OCI-M2 (cell line): ENCODE results near the gene MUTYH.

Experiments
- DNase-seq: peaks from one replicate; lab custom pipeline; 2025; ENCODE audit not compliant: unreplicated experiment; lab: John Stamatoyannopoulos, UW

Gene MUTYH

DNA sequence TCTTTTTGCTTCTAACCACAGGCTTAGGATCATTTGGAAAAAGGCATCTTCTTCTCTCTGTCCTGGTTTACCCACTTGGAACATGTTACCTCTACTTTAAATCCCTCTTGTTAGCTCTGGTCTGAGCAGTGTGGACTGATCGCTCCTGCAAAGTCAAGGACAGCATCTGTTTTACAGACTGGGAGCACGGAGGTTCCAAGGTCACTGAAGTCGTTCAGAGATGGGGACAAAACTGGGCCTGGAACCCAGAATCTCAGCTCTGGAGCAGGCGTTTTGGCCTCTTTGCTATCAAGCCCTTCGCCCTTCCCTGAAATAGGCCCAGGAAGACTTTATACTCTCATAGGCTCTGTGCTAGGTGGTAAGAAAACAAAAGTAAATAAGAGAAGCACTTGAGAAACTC, 11.3 kb upstream of the MUTYH start:
- DNase-seq = no peak

DNA sequence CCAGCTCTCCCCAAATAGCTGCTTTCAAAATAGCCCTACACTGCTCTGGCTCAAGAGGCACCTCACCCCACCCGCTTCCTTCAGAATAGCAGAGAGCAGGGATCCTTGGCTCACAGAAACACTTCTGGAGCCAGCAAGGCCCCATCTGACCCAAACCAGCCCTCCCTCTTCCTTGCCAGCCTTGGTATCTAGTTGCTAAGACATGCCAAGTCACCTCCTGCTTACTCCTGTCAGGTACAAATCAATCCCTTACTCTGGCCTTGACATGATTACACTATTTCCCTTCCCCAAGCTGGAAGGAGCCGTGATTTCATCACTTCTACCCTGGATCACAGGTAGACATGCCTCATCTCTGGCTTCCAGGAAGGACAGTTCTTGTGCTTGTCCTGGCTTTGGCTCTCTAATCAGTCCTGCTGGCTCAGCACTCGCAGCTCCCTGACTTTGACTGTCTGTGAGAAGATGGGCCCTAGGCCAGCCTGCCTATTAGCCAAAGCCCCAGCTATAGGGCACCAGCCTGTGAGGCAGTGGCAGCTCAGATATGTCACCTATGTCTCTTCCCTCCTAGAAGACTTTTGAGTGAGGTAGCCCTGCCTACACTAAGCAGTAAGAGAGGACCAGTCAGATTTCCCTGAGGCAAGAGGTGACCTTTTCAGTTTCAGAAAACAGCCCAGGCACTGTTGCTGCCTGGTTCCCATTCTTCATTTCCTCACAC, 8.9 kb upstream of the MUTYH start:
- no peak for DNase-seq

DNA sequence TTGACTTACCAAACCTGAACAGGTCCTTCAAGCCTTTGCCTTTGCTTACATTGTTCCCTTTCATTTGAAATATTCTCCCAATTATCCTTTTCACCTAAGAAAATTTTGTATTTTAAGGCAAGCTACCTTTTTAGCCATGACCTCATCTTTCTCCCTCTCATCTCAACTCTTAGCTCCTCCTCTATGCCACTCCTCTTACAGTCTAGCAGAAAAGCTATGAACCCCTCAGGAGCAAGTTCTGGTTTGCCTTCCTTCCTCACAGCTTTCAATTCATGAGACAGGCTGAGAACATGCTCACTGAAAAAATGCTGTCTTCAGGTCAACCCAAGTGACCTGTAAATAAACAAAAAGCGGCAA, 8.3 kb upstream of the MUTYH start:
- no peak for DNase-seq

DNA sequence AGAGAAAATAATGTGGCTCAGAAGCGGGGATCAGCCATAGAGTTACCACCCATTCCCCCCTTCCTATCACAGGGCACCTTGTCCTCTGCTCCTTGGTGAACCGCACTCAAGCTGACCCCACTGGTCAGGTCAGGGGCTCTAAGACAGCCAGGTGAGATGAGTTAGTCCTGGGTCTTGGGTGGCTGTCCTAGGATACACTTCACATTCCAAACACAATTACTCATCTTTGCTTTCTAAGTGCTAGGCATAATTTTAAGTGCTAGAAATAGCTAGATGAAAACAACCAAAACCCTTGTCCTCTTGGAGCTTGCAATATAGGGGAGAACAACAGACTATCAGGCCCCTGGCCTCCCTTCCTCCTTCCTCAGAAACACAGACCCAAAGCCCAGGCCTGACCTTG, 7.8 kb upstream of the MUTYH start:
- DNase-seq = no peak

DNA sequence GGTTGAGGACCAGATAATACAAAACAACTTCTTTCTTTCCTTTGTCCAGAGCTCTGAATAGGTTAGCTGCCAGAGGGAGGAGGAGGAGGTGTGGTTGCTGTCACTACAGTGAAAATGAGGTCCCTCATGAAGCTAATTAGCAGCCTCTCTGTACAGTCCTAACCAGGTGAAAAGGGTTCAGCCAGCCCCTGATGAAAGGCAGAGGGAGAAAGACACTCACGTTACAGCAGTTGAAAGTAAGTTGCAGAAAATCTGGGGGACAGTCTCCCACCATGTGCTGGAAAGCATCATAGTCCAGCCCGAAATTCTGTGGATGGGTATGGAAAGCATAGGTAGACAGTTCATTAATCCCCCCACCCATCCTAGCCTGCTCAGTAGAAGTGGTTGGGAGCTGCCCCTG, 6.2 kb upstream of the MUTYH start:
- DNase-seq = no peak

DNA sequence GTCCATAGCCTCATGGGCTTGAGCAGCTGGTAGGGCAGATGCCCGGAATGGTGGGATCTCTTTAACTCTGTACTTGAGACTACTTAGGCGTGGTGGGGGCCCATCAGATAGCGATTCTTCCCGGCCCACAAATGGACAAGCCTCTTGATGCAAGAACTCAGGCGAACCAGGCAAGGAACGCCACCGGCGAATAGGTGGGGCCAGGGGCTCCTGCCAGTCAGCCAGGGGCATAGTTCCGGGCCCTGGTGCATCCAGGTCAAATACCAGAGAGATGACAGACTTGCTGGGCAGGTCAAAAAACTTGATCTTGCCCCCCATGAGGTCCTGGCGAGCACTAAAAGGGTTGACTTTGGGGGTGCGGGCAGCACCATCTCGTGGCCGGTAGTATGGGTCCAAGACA, 4.8 kb upstream of the MUTYH start:
- no peak for DNase-seq

DNA sequence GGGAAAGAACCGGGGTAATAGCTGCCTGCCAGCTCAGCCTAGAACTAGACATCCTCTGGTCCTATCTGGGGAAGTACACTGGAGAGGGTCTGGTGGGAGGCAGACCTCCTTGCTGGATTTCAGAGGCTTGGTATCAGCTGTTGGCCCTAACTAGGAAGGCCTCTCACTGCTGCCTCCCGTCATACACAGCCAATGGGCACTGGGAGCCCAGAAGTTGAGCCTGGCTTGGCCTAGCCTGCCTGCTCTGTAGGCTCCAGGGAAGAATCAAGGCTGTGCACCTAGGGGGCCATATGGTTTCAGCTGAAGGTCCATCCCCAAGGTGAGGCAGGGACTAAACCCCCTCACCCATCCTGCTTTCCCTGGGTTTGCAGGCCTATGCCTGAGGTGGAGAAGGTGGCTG, 4.3 kb upstream of the MUTYH start:
- DNase-seq = no peak

DNA sequence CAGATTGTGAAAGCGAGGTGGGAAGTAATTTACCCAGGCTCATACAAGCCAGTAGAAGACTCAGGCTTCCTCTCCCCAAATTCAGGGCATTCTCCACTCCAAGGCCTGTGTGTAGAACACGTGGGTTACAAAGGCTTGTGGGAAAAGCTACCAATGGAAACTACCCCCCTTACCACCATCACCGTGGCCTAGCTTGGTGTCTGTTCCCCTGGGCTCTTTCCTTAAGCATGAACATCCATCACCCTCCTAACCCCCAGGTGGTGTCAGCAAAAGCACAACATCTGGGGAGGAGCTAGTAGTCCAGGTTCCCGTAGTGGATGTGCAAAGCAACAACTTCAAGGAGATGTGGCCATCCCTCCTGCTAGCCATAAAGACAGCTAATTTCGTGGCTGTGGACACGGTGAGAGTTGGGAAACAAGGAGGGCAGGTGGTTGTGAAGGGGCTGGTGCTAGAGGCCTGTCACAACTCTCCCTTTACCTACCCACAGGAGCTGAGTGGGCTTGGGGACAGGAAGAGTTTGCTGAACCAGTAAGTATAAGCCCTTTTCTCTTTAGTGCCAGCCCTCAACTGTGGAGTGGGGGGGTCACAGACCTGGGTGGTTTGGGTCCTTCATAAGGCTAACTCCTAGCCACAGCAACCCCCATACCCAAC, 701 bp upstream of the MUTYH start:
- DNase-seq = no peak

DNA sequence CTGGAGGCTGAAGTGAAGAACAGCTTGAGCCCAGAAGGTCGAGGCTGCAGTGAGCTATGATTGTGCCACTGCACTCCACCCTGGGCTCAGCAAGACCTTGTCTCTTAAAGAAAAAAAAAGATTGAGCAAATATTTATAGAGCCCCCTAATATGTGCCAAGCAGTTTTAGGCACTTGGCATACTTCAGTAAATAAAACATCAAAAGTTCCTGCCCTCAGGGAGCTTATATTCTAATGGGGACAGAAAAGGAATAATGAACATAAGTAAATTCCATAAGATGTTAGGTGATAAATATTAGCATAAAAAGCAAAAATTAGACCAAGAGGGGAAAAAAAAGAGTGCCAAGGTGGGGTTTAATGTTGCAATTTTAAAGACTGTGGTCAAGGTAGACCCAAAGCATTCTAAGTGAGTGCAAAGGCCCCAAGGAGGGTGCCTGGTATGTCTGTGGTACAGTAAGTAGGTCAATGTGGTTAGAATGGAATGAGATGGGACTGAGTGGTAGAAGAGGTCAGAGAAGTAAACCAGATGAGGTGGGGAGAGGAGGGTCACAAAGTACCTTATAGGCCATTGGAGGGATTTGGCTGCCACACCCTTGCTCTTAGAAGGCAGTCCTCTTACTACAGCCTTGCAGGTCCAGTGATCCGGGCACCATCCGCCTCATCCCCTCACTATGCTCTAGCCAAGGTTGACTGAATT, 2.5 kb downstream of the MUTYH start:
- DNase-seq = no peak

DNA sequence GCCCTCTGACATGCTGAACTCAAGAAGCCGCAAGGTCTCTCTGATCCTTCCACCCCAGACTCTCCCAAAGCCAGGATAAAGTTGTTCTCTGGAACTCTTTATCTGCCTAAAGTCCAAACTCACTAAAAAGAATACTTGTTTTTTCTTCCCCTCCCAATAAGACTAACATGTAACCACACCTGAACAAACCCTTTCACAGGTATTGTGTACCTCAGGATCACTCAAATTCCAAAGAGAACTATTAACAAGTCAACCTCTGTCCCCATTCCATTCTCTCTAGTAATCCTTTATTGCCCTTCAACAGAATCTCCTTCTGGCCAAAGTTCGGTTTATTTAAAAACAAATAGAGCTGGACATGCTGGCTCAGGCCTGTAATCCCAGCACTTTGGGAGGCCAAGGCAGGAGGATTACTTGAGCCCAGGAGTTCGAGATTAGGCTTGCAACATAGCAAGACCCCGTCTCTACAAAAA, 4.3 kb downstream of the MUTYH start:
- no peak for DNase-seq

DNA sequence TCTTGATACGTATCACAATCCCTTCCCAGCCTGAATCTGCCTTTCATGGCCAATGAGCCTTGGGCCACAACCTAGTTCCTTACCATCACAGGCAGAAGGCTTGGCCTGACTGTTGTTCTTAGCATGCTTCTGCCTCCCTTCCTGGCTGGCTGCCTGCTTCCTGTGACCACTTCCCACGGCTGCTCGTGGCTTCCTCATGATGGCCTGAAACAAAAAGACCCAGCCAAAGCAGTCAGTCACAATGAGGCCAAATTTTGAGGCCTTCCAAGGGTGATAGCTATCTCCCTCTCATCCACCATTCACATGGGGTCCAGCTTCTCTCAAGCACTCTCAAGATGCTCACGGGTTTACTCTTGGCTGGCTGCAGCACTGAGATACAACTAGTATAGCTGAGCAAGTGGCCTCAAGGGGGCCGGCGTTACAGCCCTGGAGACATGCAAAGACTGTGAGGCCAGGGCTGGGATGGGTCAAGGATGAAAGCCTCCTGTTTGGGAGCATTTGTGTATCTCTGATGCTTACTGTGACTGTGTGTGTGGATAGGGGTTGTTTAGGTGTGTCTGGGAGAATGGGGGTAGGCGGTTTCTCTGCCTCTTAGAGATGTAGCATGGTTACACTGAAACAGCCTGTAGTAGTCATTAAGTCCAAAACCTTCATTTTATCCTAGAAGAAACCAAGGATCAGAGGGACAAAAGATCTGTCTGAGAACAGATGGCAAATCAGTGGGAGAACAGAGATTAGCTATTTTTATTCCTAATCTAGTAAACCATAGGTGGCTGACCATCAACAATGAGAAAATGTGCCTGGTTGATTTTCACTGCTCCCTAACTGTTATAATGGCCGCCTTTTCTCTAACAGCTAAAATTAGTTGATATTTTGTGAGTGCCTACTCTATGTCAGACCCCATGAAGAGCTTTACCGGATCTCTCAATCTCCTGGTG, 5.7 kb downstream of the MUTYH start:
- DNase-seq = no peak

DNA sequence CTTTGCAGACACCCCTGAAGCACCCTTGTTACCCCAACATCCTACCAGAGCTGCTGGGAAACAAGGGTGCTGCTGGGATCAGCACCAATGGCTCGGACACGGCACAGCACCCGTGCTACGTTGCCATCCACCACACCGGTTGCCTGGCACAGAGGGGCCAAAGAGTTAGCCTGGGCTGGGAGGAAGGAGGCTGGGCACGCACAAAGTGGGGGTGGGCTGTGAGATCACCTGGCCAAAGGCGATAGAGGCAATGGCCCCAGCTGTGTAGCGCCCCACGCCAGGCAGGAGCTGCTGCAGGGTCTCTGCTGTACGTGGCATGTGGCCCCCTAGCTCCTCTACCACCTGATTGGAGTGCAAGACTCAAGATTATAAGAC, 7.9 kb downstream of the MUTYH start:
- no peak for DNase-seq

DNA sequence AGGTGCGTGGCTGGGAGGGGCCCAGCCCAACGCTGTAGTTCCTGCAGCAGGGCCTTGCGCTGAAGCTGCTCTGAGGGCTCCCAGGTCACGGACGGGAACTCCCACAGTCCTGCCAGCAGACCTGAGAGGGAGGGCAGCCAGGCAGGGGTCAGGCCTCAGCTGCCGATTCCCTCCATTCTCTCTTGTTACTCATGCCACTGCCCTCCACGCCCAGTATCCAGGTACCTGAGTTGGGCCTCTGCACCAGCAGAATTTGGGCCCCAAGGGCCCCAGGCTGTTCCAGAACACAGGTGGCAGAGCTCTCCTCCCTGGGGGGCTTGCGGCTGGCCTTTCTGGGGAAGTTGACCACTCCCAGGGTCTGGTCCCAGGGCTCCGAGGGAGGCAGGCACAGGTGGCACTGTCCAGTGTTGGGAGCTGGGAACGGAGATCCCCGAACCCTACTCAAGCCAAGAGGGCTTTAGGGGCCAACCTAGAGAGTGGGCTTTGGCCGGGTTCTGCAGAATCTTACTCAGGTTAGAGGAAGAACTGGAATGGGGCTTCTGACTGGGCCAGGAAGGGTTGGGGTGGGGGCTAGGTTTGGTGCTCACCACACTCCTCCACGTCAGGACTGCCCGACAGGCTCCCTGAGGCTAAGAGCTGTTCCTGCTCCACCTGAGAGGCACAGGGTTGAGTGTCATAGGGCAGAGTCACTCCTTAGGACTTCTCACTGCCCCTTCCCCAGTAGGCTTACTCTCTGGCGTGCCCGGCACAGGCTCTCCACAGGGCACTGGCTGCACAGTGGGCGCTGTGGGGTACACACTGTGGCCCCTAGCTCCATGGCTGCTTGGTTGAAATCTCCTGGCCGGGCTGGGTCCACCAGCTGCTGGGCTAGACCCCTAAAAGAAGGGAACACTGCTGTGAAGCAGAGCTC, 8.5 kb downstream of the MUTYH start:
- DNase-seq = no peak

DNA sequence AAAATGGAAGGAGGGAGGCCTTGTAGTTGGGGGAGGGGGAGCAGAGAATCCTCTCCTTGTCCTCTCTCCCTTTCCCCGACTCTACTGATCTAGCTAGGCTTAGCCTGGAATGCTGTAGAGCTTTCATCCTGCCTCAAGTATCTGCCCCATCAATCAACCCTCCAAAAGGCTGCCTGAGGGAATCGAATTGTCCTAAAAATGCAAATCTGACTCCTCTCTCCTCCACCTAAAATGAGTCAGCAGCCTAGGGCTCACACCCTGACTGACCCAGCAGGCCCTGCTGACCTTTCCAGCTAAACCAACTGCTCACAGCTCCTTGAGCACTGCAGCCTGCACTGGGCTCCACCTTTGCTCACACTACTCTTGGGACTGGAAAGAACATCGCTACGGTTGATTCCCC, 10.8 kb downstream of the MUTYH start:
- no peak for DNase-seq

DNA sequence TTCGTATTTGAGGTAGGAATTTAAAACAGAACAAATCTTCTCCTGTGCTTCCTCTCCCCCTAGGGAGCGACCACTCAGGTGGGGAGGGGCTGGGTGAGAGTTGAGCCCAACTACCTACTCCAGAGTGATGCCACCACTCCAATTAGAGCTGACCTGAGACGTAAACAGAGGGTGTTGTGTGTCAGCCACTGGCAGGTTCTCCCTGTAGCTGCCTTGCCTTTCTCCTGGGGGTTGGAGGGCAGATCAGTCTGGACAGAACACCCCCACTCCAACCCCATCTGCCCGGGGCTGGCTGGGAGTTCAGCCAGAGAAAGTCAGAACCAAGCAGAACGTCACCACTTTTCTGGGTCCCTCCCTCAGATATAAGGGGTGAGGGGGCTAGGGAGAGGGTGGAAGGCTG, 11.6 kb downstream of the MUTYH start:
- no peak for DNase-seq

DNA sequence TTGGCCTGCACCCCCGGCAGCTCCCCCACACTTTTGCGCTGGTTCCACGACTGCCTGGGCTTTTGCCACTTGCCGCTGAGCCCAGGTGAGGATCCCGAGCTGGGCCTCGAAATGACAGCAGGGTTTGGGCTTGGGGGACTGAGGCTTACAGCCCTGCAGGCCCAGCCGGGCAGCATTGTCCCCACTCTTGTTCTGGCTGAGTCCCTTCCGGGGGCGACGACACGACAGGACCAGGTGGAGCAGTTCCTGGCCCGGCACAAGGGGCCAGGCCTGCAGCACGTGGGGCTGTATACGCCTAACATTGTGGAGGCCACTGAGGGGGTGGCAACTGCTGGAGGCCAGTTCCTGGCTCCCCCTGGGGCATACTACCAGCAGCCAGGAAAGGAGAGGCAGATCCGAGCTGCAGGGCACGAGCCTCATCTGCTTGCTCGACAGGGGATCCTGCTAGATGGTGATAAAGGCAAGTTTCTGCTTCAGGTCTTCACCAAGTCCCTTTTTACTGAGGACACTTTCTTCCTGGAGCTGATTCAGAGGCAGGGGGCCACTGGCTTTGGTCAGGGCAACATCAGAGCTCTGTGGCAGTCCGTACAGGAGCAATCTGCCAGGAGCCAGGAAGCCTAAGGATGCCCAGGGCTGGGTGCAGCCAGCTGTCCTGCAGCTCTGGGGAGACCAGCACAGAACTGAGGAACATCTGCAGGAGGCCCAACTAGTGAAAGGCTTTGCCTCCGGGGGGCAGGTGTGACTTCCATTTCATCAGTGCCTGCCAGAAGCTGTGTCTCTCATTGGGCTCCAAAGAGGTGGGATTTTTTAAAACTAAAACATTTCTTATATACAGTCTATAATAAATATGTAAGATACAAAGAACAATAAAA, 12.4 kb downstream of the MUTYH start:
- DNase-seq = no peak

DNA sequence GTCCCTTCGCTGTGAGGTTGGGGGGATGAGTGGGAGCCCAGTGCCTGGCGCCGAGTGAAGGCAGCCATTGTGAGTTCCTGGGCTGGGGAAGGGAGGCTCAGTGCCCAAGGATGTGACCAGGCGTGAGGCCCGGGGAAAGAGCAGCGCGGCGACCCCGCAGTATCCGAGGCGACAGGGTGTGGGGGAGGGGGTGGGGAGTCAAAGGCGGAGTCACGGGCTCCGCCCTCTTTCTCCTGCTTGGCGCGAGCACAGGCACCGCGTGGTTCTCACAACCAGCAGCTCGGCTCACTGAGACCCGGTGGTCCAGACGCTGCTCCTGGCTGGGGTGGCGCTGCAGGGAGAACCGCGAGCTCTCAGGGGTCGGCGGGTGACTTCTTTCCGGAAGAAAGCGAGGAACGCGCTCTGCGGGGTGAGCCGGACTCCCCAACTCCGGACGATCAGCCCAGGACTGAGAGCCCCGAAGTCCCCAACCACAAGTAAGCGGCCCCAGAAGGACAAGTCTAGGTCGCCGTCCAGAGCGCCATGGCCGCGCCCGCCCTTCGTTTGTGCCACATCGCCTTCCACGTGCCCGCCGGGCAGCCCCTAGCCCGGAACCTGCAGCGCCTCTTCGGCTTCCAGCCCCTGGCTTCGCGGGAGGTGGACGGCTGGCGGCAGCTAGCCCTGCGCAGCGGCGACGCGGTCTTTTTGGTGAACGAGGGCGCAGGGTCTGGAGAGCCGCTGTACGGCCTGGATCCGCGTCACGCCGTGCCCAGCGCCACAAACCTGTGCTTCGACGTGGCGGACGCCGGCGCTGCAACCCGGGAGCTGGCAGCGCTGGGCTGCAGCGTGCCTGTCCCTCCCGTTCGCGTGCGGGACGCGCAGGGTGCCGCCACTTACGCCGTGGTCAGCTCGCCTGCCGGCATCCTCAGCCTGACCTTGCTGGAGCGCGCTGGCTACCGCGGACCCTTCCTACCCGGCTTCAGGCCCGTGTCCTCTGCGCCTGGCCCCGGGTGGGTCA, 13.3 kb downstream of the MUTYH start, which contains the start of gene HPDL:
Gene HPDL, plus strand, starts transcription at position 269 of the 997 bp plus-strand sequence. Its CDS starts 254 bp downstream, at position 523.
- peak; percentile 36 for DNase-seq
